Activated naive CD4-positive, alpha-beta T cell (primary cell): Measurements from ENCODE around the gene ANKRD33B.
A peak's percentile ranks its signal among the peaks of the same experiment; 100 is the strongest.
"Not testable (repeated sequence)": the region's sequence is repeated elsewhere in the genome, so short reads cannot be mapped to it uniquely, and the experiment has no call there.

Source experiments
- DNase-seq, 4 experiments: peaks; one replicate each; lab custom pipeline; 2025; lab: John Stamatoyannopoulos, UW

ANKRD33B gene

GRCh38 chr5:10563945-10564837 lies at the start of gene ANKRD33B:
Gene ANKRD33B, plus strand, starts transcription at chr5:10564070. Its CDS starts 398 bp downstream, at chr5:10564468.
- DNase-seq = peak; percentile 36 to 70 (median 50)

- not testable (repeated sequence) for DNase-seq
Observed at GRCh38 chr5:10514572-10514971, 49.3 kb upstream of the ANKRD33B start.

- no peak for DNase-seq
Observed at GRCh38 chr5:10515492-10515891, 48.4 kb upstream of the ANKRD33B start.

GRCh38 chr5:10518347-10518746 lies 45.5 kb upstream of the ANKRD33B start:
- DNase-seq = no peak

DNA sequence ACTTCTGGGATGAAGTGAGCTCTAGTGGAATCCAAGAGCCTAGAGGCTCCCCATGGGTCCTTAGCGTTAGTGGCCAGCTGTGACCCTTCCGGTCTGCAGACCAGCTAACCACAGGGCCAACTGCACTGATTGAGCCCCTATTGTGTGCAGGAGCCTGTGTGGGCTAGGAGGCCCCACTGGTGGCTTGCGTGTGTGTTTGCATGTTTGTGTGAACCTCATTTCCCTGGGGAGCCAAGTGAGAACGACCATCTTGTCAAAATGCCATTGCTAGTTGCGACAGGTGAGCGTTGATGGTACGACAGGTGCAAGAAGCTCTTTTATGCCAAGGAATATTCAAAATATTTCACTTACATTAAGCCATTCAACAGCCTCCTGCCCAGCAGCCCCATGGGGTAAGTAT lies 44.1 kb upstream of the ANKRD33B start:
- no peak for DNase-seq

DNA sequence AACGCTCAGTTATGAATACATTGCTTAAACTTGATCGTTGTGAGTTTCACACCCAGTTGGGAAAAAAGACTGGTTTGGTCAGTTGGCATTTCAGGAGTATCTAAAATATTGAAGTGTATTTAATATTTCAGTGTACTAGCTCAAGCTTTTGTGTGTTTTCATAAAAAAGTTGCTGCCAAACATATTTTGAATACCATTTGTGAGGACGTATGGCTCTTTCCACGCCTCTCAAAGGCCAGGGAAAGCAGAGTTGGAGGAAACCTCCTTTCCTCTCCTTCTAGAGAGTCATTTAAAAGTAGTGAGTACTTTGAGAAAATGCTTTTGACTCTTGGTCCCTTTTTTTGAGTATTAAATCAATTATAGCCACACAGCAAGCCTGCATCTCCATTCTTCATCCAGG lies 43.2 kb upstream of the ANKRD33B start:
- no peak for DNase-seq

DNA sequence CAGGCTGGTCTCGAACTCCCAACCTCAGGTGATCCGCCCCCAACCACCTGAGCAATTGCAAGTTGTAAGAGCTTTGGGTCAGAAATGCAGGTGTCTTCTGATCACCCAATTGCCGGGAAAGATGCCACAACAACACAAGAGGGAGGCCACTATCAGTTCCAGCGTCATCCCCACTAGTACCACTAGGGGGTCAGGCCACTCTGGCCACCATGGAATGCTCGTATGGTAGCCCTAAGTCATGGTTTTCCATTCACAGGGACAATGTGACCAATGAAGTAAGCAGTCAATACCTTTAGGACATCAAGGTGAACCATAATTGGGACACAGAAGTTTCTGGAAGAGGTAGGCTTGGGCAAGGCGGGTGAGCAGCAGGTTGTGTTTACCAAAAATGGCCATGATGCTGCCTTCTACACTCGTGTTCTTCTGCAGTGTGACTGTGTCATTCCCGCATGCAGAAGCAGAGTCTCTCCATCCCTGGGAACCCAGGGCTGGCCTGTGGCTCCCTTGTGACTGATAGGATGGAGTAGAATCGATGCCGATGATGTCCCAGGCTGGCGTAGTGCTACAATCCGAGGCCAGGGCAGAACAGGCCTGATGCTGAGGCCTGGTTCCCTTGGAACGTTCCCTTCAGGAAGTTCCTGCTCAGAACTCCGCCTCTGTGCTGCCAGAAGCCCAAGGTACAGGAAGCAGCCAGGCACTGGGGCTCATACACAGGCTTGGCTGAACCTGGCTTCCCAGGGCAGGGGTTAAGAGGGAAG lies 42.2 kb upstream of the ANKRD33B start:
- DNase-seq = no peak

DNA sequence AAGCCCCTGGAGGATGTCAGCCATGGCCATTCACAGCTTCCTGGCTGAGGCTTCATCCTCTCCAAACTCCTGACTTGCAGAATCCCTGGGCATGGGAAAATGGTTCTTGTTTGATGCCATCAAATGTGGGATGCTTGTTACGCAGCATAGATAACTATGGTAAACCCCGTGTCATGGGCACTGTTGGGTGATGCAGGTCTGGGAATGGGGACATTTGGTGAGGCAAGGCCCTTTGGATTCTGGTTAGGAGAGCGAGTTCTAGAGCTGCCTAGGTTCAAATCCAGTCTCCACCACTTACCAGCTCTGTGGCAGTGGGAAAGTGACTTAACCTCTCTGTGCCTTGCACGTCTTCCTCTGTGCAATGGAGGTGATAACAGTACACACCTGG lies 41.7 kb upstream of the ANKRD33B start:
- no peak for DNase-seq

DNA sequence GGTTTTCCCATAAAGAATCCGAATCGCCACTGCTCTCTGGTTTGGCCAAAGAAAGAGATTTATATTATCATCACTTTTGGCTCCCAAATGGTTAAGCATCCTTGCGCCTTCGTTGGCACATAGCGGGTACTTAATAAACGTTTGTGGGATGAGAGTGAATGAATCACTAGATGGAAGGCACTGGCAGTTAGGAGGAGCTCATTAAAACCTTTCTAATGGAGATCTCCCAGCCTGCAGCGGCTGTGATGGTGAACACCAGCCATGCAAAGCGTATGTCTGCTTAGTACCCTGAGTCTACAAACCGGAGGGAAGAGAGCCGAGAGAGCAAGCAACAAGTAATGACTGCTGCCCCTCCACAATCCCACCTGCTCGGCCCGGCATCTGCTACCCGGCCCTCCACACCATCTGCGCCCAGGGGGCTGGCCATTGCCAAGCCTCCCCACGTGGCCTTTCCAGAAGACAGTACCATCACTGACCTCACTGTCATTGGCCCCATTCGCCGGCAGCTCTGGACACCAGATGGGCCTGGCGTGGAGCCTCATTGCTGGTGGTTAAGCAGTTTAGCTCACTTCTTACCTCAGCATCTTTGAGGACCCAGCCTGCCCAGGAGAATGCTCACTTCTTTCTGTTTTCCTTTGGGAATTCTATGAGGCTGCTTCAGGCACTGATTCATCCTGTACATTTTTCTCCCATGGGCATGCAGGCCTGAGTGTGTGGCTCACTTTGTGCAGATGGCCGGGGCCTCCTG lies 39.3 kb upstream of the ANKRD33B start:
- no peak for DNase-seq

- no peak for DNase-seq
Observed at GRCh38 chr5:10525124-10525495, 38.8 kb upstream of the ANKRD33B start.

- DNase-seq = no peak
Observed at GRCh38 chr5:10527281-10527950, 36.5 kb upstream of the ANKRD33B start.

GRCh38 chr5:10528056-10528816 lies 35.6 kb upstream of the ANKRD33B start:
- no peak for DNase-seq

DNA sequence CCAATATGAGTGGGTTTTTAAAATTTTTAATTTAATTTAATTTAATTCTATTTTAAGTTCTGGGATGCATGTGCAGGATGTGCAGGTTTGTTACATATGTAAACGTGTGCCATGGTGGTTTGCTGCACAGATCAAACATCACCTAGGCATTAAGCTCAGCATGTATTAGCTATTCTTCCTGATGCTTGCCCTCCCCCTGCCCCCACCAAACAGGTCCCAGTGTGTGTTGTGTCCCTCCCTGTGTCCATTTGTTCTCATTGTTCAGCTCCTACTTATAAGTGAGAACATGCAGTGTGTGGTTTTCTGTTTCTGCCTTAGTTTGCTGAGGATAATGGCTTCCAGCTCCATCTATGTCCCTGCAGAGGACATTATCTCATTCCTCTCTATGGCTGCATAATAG lies 35.0 kb upstream of the ANKRD33B start:
- no peak for DNase-seq

GRCh38 chr5:10530601-10531320 lies 33.1 kb upstream of the ANKRD33B start:
- DNase-seq = no peak

DNA sequence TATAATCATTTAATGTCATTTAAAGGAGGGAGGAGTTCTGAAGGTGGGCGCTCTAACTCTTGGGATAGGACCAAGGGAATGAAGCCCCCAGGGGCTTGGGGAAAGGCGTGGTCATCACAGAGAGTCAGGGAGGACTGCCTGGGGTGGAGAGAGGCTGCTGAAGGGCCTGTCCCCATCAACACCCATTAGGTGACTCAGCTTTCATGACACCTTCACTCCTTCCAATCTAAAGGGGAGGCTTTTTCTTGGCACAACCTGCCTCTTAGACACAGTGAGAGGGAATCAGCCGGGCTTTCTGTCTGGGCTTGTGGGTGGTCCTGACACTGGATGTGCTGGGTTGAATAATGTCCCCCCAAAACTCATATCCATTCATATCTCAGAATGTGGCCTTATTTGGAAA lies 31.4 kb upstream of the ANKRD33B start:
- no peak for DNase-seq

DNA sequence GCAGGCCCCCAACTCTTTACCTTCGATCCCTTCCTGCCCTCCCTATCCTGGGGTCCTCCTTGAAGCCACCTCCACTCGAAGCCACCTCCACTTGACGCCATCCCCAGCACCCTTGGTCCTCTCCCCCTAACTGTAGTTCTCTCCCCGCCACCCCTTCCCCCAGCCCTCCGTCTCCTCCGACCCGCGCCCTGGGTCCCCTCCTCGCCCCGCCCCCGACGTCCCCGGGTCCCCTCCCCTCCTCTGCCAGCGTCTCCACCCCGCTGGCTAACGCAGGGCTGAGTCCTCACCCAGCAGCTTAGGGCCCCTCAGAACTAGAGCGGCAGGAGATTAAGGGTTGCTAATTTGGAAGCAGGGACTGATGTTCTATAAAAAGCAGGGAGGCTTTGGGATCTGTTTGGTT lies 30.6 kb upstream of the ANKRD33B start:
- no peak for DNase-seq

DNA sequence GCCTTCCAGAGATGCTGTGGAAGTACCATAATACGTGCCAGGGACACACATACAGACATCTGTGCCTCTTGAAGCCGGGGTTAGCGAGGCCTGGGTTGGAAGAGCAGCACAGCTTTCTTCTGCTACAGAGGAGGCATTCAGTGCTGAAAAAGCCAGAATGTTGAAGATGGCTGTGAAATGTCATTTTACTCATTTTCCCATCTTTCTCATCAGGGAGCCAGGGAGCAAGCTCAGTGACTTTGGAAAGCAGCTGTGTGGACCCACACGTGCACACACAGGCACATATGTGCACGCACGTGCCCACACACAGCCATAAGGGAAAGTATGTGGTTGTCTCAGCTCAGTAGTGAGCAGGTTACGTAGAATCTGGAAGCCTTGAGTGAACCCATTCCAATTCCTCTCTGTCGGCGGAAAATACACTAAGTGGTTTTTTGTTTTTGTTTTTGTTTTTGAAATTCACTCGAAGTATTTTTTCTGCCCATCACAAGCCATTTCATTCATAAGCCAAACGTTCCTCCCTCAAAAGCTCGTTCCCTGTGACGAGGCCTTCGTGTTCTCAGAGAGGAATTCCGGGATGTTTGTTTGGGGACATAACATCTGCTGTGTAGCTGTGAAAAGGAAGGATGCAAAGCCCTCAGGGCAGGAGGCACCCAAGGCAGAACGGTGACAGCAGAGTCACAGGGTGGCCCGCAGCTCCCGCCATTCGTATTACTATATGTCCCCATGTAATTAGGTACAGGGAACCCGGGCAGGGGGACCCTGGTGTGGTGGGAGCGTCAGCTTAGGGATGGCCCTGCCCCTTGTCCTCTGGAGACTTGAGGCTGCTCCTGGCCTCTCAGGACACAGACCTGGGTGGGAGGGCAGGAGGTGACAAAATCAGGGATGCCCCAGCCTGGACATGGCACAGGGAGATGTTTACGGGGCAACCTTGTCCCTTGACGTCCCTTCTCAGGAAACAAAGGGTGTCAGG lies 29.0 kb upstream of the ANKRD33B start:
- DNase-seq = no peak

DNA sequence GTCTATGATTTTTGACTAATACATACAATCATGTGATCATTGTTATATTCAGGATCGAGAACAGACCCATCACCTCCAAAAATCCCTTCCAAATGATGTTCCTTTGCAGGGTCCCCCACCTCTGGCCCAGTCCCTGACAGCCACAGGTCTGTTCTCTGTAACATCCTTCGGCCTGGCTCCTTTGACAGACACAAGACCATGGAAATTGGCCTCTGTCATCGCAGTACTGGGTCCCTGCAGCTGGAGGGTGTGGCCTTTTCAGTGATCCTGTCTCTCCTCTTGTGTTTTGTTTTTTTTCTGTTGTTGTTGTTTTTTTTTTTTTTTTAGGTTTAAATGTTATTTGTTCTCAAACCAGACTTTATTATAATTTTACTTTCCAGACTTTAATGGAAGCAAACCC lies 27.4 kb upstream of the ANKRD33B start:
- DNase-seq = no peak

DNA sequence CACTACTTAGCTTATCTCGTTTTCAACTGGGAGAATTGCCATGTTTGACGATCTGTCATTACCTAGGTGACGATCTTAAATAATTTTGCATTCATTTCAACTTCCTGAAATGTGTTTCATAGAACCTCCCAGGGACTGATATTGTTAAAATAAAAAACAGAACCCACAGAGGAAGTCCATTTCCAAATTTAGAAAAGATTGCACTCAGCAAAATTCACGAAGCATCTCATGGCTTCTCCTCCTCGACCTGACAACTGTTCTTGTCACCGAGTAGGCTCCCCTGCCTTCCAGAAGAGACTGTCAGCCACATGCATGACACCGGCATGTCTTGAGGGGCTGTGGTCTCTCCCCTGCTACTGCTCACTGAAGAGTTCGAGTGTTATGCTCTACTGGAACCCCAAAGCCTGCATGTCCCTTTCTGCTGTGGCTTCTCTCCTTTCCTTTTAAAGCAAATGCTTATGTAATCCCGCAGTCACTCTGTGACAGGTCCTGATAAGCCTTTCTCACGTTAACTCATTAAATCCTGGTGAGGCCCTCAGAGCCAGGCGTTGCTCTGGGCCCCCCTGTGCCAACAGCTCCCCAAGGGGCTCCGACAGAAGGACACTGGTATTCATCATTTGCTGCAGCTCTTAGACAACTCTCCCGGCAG lies 26.8 kb upstream of the ANKRD33B start:
- DNase-seq = no peak
